GM21529 (cell line): ENCODE results near the gene DLG1.
A peak's percentile ranks its signal among the peaks of the same experiment; 100 is the strongest.

Experiments
- ATAC-seq: cut with Tn5 transposase; IDR thresholded peaks from one replicate; pipeline ENCODE4 v1.9.1; 2021; ENCODE audit not compliant: unreplicated experiment

The DLG1 gene

GRCh38 chr3:197298341-197298944, at the start of gene DLG1:
TSS of gene DLG1 (minus strand) at chr3:197298612. CDS start at chr3:197297204, 1,408 bp downstream.
- peak; percentile 60 for ATAC-seq

DNA sequence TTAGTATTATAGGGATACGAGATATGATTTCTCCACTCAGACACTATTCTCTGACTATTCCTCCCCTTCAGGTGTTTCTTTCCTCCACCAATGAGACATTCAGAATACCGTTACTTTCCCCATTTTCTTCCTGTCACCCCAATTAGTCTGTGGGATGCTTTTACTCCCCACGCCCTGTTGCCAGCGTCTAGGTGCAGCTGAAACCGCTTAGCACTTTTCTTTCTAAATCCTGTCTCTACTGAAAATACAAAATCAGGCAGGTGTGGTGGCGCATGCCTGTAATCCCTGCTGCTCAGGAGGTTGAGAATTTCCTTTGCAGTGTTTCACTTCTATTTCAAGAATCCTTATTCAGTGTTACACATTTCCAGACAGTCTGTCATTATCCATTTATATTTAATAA, 49.6 kb upstream of the DLG1 start:
- ATAC-seq: no peak

DNA sequence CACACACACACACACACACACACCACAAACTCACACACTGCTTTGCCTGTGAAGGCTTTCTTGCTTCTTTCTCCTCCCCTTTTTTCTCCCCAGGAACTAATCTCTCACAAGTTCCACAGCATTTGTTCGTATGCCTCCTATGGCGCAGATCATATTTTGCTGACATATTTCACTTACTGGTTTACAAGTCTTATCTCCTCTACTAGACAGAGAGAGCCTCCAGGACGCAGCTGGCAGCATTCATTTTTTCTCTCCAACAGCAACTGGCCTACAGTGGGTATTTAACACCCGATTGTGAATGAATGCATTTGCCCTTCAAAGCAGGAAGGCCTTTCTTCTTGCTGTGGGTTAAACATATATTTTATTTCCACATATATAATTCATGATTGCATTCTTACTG, 47.0 kb upstream of the DLG1 start:
- no peak for ATAC-seq

DNA sequence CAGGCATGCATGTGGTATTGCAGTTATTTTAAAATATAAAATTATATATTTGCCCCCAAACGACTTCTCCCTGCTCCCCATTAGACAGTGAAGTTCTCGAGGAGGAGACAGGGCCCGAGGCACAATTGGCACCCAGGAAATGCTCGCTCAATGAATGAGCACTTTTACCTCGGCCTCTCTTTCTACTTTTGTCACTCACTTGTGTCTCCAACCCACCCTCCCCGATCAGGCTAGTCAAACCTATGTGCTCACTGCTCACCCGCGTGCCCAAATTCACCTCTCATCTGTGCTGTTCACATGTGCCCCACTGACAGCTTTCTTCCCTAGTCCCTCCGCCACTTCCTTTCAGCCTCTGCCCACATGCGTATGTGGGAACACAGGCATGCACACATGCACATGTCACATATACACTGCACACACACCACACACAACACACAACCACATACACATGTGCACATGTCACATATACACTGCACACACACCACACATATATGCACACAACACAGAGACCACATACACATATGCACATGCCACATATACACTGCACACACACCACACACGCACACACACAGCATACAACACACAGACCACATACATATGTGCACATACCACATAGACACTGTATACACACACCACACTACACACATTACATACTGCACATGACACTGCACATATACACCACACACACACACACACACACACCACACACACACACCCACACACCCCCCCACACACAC, 46.3 kb upstream of the DLG1 start:
- no peak for ATAC-seq

DNA sequence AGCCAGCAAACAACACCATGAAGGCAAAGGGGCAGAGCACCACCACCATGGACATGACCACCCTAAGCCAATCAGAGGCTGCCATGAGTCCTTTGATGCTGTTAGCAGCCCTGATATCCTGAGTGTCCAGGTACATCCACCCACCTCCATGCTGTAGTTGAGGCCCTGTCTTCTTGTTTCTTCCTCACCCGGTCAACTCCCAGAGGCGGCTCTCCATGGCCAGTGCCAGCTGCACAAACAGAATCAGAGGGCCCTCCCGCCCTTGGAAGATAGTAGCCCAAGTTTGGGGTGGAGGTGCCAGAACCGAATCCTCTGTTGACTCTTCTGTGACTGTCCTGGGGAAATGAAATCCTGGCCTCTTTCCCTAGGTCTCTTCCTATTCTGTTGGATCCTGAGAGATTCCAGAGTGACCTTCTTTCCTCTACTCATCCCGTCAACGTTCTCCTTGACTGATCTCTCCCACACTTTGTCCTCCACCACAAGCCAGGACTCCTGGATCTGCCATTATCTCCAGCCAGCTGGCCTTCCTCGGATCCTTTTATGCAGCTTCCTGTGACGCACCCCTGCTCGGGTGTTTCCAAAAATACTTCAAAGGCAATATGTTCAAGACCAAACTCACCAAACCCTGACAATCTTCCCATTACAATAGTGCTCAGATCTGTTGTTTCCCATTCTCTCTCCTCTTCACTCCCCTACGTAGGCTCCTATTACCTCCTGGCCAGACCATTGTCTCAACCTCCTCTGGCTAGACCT, 45.4 kb upstream of the DLG1 start:
- ATAC-seq: no peak

DNA sequence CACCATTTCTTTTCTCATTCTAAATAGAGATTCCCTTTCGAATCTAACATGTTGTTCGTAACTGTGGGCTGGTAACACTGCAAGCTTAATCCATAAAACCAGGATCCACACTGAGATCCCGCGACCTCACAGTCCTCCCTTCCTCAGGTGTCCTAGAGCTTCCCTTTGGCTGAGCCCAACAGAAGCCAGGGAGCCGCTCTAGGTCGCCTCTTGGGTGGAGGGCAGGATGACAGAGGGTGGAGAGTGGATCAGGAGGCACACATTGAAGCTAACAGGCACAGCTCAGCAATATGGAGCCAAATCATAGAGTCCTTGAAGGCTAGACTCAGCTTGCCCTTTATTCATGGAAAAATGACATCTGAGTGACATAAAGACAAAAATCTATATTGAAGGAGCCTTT, 44.7 kb upstream of the DLG1 start:
- ATAC-seq: no peak

- no peak for ATAC-seq
These were observed 42.1 kb upstream of the DLG1 start for GRCh38 chr3:197340521-197340871.

DNA sequence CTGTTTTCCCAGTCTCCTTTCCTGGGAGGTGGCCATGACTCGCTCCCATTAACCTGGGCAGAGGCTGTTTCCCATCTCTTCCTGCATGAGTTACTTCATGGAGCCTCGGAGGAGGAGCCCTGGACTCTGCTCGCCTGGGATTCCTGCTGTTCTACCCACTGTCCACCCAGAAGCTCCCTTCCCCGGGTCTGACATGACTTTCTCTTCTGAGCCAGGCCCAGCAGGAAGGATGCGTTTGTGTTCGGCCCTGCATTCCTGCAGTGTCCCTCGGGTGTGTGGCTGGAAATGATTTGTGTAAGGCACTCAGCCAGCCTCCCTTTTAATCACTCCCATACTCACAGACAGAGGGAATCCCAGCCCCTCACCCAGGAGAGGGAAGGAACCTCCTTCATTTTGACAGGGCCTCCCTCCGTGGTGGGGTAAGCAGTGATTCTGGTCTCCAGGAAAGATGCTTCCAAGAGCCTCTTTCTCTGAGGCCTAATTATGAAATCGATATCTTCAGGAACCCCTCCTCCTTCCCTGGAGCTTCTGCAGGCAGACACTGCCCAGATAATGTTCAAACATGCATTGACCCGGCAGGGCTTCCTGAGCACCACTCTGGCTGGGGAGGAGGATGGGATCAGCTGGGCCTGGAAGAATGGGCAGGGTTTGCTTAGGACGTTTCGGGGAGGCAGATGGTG, 41.6 kb upstream of the DLG1 start:
- ATAC-seq: no peak

GRCh38 chr3:197338586-197338985, 40.2 kb upstream of the DLG1 start:
- no peak for ATAC-seq

DNA sequence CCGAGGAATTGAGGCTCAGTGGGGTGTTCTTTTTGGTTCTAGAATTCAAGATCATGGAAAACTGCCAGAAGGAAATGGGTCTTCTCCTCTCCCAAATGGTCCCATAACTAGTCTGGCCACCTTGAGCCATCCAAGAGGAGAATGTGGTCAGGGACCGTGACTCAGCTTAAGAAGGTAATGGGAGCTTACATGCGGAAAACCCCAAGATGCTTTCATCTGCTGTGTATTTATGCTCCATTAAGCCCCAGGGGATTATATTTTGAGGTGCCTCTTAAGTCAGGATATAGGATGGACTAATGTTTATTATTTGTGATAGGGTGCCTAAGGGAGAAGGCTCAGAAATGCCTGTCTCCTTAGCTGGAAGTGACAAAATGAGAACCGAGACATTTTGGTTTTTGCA, 39.2 kb upstream of the DLG1 start:
- no peak for ATAC-seq

GRCh38 chr3:197337214-197337613, 38.8 kb upstream of the DLG1 start:
- no peak for ATAC-seq

- ATAC-seq: no peak
These were observed 37.9 kb upstream of the DLG1 start for GRCh38 chr3:197336348-197336747.

DNA sequence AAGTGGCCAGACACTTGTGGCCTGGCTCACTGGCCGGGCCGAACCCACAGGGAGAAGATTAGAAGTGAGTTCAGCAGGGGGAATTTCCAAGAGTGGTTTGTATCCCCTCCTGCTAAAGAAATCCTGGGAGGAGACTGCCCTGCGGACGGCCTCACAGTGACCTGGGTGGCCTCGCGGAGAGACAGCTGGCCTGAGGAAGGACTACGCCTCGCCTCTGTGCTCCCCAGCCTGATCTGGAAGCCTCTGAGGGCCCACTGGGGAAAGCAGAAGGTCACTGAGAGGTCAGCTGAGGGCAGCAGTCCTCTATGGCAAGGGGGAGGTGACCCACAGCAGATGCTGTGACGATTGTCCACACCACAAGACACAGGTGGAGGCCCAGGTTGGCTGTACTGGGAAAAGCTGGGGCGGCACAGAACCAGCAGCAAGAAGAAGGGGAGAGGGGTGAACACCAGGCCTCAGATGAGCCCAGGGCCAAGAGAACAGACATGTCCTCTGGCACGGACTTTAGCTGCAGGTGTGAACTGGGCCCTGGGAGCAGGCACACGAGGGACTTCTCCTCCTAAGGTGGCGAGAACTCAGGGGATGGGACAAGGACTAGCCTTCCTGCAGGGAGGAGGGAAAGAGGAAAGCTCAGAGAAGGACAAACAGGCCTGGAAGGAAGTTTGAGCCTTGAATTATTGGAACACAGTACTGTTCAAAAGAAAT, 37.2 kb upstream of the DLG1 start:
- ATAC-seq: no peak

GRCh38 chr3:197333901-197334639, 35.7 kb upstream of the DLG1 start:
- ATAC-seq: no peak

GRCh38 chr3:197331131-197331530, 32.7 kb upstream of the DLG1 start:
- no peak for ATAC-seq

DNA sequence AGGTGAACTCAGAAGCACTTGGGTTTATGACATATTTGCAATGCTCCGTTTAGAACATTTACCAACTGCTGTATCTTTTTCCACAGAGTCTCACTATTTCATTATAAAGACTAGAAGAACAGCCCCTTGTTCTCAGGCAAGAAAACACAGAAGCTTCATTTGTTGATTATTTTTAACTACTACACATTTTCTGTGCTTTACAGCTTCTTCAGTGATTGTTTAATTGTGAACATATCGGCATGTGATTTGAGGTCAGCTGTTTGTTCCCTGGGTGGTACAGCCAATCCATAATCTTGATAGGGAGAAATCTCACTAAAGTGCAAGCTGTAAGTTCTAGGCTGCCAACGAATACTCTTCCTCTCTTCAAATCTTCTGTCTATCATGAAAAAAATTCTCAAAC, 31.0 kb upstream of the DLG1 start:
- ATAC-seq: no peak

DNA sequence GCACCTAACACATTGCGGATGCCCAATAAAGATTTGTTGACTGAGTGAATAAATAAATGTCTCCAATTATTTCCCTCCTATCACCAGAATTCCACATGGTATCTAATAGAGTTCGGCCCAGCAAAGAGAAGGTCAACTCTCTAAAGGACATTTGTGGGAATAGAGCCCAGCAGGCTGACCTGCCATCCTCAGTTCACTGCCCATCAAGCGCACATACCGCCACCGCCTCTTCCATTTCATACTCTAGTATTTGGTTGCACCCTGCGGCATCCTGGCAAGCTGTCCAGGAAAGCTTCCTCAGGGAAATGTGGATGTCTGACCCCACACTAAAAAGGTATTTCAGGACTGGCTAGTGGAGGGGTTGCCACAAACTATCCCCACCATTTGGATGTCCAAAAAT, 29.8 kb upstream of the DLG1 start:
- no peak for ATAC-seq

DNA sequence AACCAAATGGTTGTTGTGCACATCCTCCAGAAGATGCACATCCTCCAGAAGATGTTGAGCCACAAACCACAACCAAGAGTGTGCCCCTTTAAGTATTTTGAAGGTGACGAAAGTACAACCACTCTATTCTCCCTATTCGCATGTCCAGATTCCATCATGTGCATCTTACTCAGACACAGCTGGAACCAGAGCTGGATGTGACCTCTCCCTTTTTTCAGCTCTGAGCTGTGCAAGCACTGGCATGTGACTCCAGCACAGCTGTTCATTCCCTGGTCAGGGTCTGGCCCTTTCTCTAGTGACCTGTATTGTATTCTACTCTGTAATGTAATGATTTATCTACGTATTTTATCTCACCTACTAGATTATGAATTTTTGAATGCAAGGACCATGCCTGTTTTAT, 29.3 kb upstream of the DLG1 start:
- no peak for ATAC-seq

DNA sequence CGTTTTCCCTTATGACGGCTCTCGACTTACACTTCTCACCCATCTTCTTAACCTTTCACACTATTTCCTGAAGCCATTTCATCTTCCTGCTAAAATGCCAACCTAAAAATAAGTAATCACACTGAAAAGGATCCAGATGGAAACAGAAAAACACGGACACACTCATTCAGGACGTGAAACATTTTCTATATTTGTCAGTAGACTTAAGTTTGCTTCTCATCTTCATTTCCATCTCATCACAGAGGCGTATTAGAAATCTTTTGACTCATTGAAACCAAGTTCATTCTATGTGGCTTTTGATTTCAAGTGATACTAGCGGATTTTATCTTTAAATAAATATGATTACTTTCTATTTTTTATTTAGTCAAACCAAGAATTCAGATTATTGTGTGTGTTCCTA, 27.4 kb upstream of the DLG1 start:
- no peak for ATAC-seq

DNA sequence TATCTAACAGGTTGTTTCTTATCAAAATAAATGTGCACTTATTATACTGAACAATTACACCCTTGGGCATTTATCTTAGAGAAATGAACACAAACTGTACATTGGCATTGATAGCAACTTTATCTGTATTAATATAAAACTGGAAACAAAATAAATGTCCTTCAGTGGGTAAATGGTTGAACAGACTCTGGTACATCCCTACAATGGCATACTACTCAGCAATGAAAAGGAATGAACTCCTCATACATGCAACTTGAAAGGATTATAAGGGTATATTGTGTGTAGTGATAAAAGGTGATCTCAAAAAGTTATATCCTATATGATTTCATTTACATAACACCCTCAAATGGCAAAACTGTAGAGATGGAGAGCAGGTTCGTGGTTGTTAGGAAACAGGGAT, 23.7 kb upstream of the DLG1 start:
- no peak for ATAC-seq
